Caco-2 (cell line): ENCODE measurements around the gene COL6A3. TPM values are rescaled to one million over a fixed set of nuclear protein-coding genes. Genes with fewer than 3 reads are reported as not detected.

Experiments
- BruUV-seq: library from RNA; stranded (reverse); fragments of 400-500 nt; replicated peaks from 2 replicates; lab custom pipeline; 2021; lab: Mats Ljungman, UMichigan
- CTCF ChIA-PET: fragments of 300-600 bp; sonication (Branson Sonifier 250); formaldehyde crosslinking; loops from one replicate; lab custom pipeline; 2022; ENCODE audit warnings: antibody characterized with exemption; lab: Charles Lee
- POLR2A ChIA-PET: fragments of 300-600 bp; sonication (Branson Sonifier 250); formaldehyde crosslinking; loops from one replicate; lab custom pipeline; 2022; ENCODE audit warnings: antibody characterized with exemption; lab: Charles Lee
- DNase-seq, 2 experiments: peaks; one replicate each; pipeline versions ENCODE4 v3.0.0 to v3.0.0-alpha.2; 2020 to 2022
- H3K27me3 ChIP-seq: replicated peaks from 2 replicates; pipeline ENCODE4 v1.6.0; 2011; ENCODE audit warnings: low read length; ENCODE audit not compliant: control insufficient read depth, insufficient read depth
- H3K36me3 ChIP-seq: 2 replicates; pipeline ENCODE4 v1.5.1; 2011; ENCODE audit warnings: low read length; ENCODE audit not compliant: control insufficient read depth, insufficient read depth
- H3K4me1 ChIP-seq: fragments of 250-450 bp; sonication (Bioruptor Pico); 2 replicates; pipeline ENCODE4 v1.5.1; 2020; ENCODE audit warnings: mild to moderate bottlenecking
- H3K4me3 ChIP-seq: 2 replicates; pipeline ENCODE4 v1.5.1; 2011; ENCODE audit warnings: low read depth, mild to moderate bottlenecking, control low read depth, low read length
- H3K9me3 ChIP-seq: fragments of 250-450 bp; sonication (Bioruptor Pico); 2 replicates; pipeline ENCODE4 v1.5.1; 2020; ENCODE audit warnings: mild to moderate bottlenecking, moderate library complexity
- H3K27ac Mint-ChIP-seq: one replicate; pipeline ENCODE4 v1.8.0; 2022; ENCODE audit warnings: mixed read lengths; ENCODE audit not compliant: unreplicated experiment
- H3K27me3 Mint-ChIP-seq: one replicate; pipeline ENCODE4 v1.8.0; 2022; ENCODE audit warnings: mixed read lengths; ENCODE audit not compliant: insufficient read depth, unreplicated experiment
- H3K36me3 Mint-ChIP-seq: one replicate; pipeline ENCODE4 v1.8.0; 2022; ENCODE audit warnings: mild to moderate bottlenecking, mixed read lengths; ENCODE audit not compliant: insufficient read depth, unreplicated experiment
- H3K4me1 Mint-ChIP-seq: one replicate; pipeline ENCODE4 v1.8.0; 2022; ENCODE audit warnings: low read depth, mixed read lengths; ENCODE audit not compliant: unreplicated experiment
- H3K4me3 Mint-ChIP-seq: one replicate; pipeline ENCODE4 v1.8.0; 2022; ENCODE audit warnings: mild to moderate bottlenecking, moderate library complexity, mixed read lengths; ENCODE audit not compliant: unreplicated experiment
- H3K9me3 Mint-ChIP-seq: one replicate; pipeline ENCODE4 v1.8.0; 2022; ENCODE audit warnings: mixed read lengths; ENCODE audit not compliant: unreplicated experiment
- intact Hi-C: fragments of 100-400 bp; cut with micrococcal nuclease; formaldehyde crosslinking; loops from one replicate; pipeline ENCODE4 v1.10.0; 2022; ENCODE audit not compliant: unreplicated experiment
- total RNA-seq: library from RNA; stranded (reverse); gene quantifications from 2 replicates; pipeline ENCODE4 v1.2.3, GENCODE V29; 2022
- TF ChIP-seq, protein P1 (sequence below), 2 experiments: fragments of 200-600 bp in 1 of 2; IDR thresholded peaks; 1 replicate in 1 of 2; 2 replicates in 1 of 2; pipeline versions ENCODE4 v1.5.1 to v1.8.0; 2011 to 2022; ENCODE audit warnings: antibody characterized with exemption in 1 of 2, control low read depth in 1 of 2, inconsistent platforms in 1 of 2, low read depth in 1 of 2, low read length in 1 of 2, mild to moderate bottlenecking in 1 of 2, moderate library complexity in 1 of 2; ENCODE audit not compliant: insufficient read depth in 1 of 2, severe bottlenecking in 1 of 2, unreplicated experiment in 1 of 2

Gene COL6A3
- total RNA-seq, 1 experiment from 2014 or later: 0.73 TPM

- H3K4me1 ChIP-seq: no peaks in the 10 kb centered on the region
- Mint-ChIP-seq H3K4me1 (no peaks in the 10 kb centered on the region), H3K4me3 (no peak overlapping the region), H3K9me3 (no peaks in the 10 kb centered on the region), H3K27ac (no peak overlapping the region), H3K36me3 (no peaks in the 10 kb centered on the region), H3K27me3 (peaks cover 7% of the 10 kb centered on the region)
- no peaks in the 10 kb centered on the region for H3K9me3 ChIP-seq
- BruUV-seq: no TSS peak
- TF ChIP-seq, protein P1, sequence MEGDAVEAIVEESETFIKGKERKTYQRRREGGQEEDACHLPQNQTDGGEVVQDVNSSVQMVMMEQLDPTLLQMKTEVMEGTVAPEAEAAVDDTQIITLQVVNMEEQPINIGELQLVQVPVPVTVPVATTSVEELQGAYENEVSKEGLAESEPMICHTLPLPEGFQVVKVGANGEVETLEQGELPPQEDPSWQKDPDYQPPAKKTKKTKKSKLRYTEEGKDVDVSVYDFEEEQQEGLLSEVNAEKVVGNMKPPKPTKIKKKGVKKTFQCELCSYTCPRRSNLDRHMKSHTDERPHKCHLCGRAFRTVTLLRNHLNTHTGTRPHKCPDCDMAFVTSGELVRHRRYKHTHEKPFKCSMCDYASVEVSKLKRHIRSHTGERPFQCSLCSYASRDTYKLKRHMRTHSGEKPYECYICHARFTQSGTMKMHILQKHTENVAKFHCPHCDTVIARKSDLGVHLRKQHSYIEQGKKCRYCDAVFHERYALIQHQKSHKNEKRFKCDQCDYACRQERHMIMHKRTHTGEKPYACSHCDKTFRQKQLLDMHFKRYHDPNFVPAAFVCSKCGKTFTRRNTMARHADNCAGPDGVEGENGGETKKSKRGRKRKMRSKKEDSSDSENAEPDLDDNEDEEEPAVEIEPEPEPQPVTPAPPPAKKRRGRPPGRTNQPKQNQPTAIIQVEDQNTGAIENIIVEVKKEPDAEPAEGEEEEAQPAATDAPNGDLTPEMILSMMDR (IDR thresholded peaks at IDR 0.05; ENCODE audit: insufficient read depth in 1 of 2, low read depth in 1 of 2, low read length in 1 of 2, severe bottlenecking in 1 of 2, unreplicated experiment in 1 of 2): no peak
- intact Hi-C loops: no loop called here
- CTCF ChIA-PET: no interaction called here
- no peak overlapping the region for H3K4me3 ChIP-seq
- no peak for DNase-seq
- H3K36me3 ChIP-seq: no peaks in the 10 kb centered on the region
- POLR2A ChIA-PET: no interaction called here
- peaks cover 2% of the 10 kb centered on the region for H3K27me3 ChIP-seq
Measured at GRCh38 chr2:237345891-237346640, 67.9 kb downstream of the COL6A3 start.

- TF ChIP-seq, protein P1 (IDR thresholded peaks at IDR 0.05; ENCODE audit: insufficient read depth in 1 of 2, low read depth in 1 of 2, low read length in 1 of 2, severe bottlenecking in 1 of 2, unreplicated experiment in 1 of 2): no peak
- Histone ChIP-seq H3K36me3 (no peaks in the 10 kb centered on the region), H3K4me3 (no peak overlapping the region), H3K4me1 (no peaks in the 10 kb centered on the region), H3K9me3 (no peaks in the 10 kb centered on the region), H3K27me3 (no peaks in the 10 kb centered on the region)
- no peak overlapping the region for H3K4me3 Mint-ChIP-seq
- CTCF ChIA-PET: no interaction called here
- H3K27me3 Mint-ChIP-seq: peaks cover 7% of the 10 kb centered on the region
- POLR2A ChIA-PET: no interaction called here
- no peaks in the 10 kb centered on the region for H3K4me1 Mint-ChIP-seq
- no peak overlapping the region for H3K27ac Mint-ChIP-seq
- H3K36me3 Mint-ChIP-seq: no peaks in the 10 kb centered on the region
- DNase-seq: no peak
- intact Hi-C loops: no loop called here
- no peaks in the 10 kb centered on the region for H3K9me3 Mint-ChIP-seq
- BruUV-seq: no TSS peak
Measured at GRCh38 chr2:237345411-237345810, 68.6 kb downstream of the COL6A3 start.

DNA sequence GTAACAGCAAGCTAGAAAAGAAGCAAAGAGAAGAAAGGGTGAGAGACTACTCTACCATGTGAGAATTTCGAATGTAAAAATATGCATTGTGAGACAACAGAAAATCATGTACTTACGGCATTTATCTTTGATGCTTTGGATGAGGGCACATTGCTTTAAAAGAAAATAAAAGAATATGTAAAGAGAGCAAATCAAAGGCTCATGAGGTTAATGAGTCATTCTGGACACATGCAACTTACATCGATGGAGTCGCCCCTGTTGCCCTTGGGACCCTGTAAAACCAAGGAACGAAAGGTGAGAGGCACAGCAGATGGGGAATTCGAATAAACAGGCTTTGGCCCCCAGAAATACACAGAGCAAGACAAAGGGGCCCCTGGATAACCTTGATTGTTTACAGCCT, 69.0 kb downstream of the COL6A3 start:
- H3K27ac Mint-ChIP-seq: no peak overlapping the region
- Histone ChIP-seq H3K9me3 (no peaks in the 10 kb centered on the region), H3K4me1 (no peaks in the 10 kb centered on the region), H3K27me3 (no peaks in the 10 kb centered on the region), H3K4me3 (no peak overlapping the region), H3K36me3 (no peaks in the 10 kb centered on the region)
- no peak overlapping the region for H3K4me3 Mint-ChIP-seq
- H3K4me1 Mint-ChIP-seq: no peaks in the 10 kb centered on the region
- peaks cover 3% of the 10 kb centered on the region for H3K27me3 Mint-ChIP-seq
- H3K9me3 Mint-ChIP-seq: no peaks in the 10 kb centered on the region
- ChIA-PET CTCF (no interaction called here), POLR2A (no interaction called here)
- H3K36me3 Mint-ChIP-seq: no peaks in the 10 kb centered on the region
- no peak for DNase-seq
- intact Hi-C loops: no loop called here
- no TSS peak for BruUV-seq
- TF ChIP-seq, protein P1 (IDR thresholded peaks at IDR 0.05; ENCODE audit: insufficient read depth in 1 of 2, low read depth in 1 of 2, low read length in 1 of 2, severe bottlenecking in 1 of 2, unreplicated experiment in 1 of 2): no peak
